GM18907 (cell line): ENCODE results near the gene PAGE2B.
"Not testable (repeated sequence)": the region's sequence is repeated elsewhere in the genome, so short reads cannot be mapped to it uniquely, and the experiment has no call there.

ENCODE experiments used
- ATAC-seq: cut with Tn5 transposase; IDR thresholded peaks from one replicate; pipeline ENCODE4 v1.9.1; 2021; ENCODE audit warnings: mild to moderate bottlenecking, moderate library complexity; ENCODE audit not compliant: unreplicated experiment

Gene PAGE2B

DNA sequence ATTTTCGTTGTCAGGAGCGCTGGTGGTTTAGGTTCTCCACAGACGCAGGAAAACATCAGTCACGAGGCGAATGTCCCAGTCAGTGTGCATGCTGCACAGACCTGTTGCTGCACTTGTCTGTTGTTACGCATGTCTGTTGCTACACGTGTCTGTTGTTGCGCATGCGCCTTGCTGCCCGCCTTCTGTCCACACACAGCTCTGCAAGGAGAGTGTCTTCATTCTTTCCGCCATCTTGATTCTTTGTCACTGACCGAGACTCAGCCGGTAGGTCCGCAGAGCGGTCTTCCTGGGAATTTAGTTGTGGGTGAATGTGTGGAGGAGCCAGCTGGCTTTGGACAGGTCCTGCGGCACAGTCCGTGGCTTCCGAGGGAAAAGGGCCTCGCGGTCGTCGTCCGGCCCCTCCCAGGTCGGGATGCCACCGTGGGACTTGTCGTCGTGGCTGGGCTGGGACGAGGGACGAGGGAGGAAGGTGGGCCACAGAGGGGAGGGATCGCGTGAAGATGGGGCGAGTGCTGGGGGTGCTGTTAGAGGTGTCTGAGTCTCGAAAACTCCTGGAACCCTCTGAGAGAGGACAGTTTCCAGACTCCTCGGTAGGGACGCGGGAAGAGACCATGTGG is at the start of gene PAGE2B:
Gene PAGE2B (plus strand): TSS at position 180 of the 617 bp plus-strand sequence. CDS start 1,012 bp downstream, outside the sequence.
- ATAC-seq, result no peak

DNA sequence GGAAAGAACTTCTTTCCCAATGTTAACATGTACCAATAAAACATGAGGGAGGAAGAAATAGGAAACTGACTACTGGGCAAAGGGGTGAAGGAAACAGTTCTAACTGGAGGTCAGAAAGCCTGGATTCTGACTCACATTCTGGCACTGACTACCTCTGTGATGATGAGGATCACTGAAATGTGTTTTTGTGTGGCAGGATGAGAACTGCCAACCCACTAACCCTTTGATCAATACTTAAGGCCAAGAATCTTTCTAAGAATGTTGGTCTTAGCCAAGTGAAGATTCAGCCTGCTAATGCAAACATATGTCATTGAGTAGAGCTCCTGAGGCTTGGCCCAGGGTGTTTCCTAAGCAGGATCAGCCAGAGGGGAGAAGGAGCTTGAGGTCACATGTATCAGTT is 48.7 kb upstream of the PAGE2B start:
- ATAC-seq, result no peak

DNA sequence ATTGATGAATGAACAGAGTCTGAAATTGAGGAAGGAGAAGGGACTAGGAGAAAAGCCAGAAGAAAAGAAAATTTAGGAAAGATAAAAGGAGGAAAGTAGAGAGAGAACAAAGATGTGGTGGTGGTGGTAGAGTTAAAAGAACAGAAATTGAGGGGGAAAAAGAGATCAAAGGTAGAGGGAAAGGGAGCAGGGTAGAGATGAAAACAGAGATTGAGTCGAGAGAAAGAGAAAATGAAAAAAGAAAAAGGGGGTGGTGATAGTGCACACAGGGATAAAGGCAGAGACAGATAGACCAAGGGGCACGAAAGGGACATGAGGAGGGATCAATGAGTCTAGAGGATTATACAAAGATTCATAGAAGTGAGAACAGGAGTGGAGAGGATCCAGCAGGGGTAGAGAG is 48.0 kb upstream of the PAGE2B start:
- ATAC-seq, result no peak

GRCh38 chrX:55028040-55028439 is 46.8 kb upstream of the PAGE2B start:
- ATAC-seq, result no peak

- ATAC-seq, result no peak
Measured at GRCh38 chrX:55028611-55029010, 46.2 kb upstream of the PAGE2B start.

GRCh38 chrX:55029291-55029690 is 45.5 kb upstream of the PAGE2B start:
- ATAC-seq, result no peak

GRCh38 chrX:55030271-55031205 is 44.3 kb upstream of the PAGE2B start, which contains the start of gene ALAS2:
ALAS2 (minus strand) TSS chrX:55030977; CDS start chrX:55026000, 4,977 bp downstream.
- no peak for ATAC-seq

- ATAC-seq, result no peak
Measured at GRCh38 chrX:55033429-55033828, 41.4 kb upstream of the PAGE2B start.

DNA sequence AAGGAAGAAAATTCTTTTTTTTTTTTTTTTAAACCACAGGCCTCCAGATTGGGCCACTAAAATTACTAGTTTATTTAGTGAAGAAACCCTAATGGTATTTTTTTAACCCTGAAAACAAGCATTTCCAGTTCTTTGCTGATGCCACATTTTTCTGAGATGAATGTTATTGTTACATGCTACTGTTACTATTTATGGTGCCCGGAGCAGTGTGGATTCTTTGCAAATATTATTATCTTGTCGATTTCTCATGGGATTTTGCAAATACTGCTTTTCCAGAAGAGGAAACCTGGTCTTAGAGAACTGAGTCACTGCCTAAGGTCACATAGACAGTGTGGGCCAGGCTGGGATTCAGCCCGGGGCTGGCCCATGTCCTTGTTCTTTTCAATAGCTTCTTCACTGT is 35.4 kb upstream of the PAGE2B start:
- no peak for ATAC-seq

- ATAC-seq, result no peak
Measured at GRCh38 chrX:55041514-55041913, 33.3 kb upstream of the PAGE2B start.

- not testable (repeated sequence) for ATAC-seq
Measured at GRCh38 chrX:55050599-55050998, 24.2 kb upstream of the PAGE2B start.

DNA sequence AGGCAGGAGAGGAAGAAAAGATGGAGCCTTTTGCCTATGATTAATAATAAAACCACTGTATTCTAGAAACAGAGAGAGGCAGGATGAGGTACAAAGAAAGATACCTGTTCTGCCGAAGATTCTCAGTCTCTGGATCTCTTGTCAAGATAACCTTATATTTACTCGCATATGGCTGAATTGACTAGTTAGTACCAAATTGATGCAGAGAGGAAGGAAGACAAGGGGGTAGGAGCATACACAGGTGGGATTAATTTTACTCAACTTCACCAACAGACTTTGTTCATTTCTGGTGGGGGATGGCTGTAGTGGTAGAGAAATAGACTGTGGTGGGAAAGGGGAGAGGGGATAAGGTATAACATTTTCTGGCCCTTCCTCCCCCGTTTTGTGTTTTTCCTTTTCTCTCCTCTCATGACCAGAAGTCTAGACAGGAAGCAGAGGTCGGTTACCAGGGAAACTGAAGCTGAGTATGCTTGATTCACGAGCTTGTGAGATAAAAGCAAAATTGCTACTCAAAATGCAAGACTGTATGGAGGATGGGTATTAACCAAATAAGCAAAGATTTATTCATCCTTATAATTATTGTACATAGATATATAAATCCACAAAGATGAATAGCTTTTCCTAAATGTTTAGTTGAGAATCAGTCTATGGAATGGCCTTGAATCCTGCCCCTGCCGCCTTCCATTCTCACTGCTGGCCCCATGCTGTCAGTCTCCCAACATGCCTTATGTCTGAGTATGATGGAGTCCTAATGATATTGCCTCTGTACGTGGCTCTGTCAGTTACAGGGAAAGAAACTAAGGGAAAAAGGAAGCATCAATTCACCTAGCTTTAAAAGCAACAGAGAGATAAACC is 17.8 kb upstream of the PAGE2B start:
- no peak for ATAC-seq

- no peak for ATAC-seq
Measured at GRCh38 chrX:55057675-55058249, 17.1 kb upstream of the PAGE2B start.

DNA sequence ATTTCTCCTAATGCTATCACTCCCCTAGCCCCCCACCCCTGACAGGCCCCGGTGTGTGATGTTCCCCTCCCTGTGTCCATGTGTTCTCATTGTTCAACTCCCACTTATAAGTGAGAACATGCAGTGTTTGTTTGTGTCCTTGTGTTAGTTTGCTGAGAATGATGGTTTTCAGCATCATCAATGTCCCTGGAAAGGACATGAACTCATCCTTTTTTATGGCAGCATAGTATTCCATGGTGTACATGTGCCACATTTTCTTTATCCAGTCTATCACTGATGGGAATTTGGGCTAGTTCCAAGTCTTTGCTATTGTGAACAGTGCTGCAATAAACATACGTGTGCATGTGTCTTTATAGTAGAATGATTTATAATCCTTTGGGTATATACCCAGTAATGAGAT is 7.7 kb upstream of the PAGE2B start:
- ATAC-seq, result not testable (repeated sequence)

- no peak for ATAC-seq
Measured at GRCh38 chrX:55072286-55072685, 2.5 kb upstream of the PAGE2B start.

DNA sequence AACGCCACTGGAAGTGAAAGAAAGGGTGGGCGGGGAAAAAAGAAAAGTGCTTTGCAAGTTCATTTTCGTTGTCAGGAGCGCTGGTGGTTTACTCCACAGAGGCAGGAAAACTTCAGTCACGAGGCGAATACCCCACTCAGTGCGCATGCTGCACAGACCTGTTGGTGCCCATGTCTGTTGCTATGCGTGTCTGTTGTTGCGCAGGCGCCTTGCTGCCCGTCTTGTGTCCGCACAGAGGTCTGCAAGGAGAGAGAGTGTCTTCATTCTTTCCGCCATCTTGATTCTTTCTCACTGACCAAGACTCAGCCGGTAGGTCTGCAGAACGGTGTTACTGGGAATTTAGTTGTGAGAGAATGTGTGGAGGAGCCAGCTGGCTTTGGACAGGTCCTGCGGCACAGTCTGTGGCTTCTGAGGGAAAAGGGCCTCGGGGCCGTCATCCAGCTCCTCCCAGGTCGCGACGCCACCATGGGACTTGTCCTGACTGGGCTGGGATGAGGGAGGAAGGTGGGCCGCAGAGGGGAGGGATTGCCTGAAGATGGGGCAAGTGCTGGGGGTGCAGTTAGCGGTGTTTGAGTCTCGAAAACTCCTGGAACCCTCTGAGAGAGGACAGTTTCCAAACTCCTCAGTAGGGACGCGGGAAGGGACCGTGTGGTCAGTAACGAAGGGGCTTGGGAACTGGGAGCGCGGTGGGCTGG is 14.1 kb downstream of the PAGE2B start, which contains the start of gene PAGE2:
Gene PAGE2 (plus strand): TSS at position 224 of the 695 bp plus-strand sequence. CDS start 1,003 bp downstream, outside the sequence.
- ATAC-seq, result no peak

- no peak for ATAC-seq
Measured at GRCh38 chrX:55098691-55099090, 23.9 kb downstream of the PAGE2B start.

- ATAC-seq, result no peak
Measured at GRCh38 chrX:55099162-55099561, 24.3 kb downstream of the PAGE2B start.

DNA sequence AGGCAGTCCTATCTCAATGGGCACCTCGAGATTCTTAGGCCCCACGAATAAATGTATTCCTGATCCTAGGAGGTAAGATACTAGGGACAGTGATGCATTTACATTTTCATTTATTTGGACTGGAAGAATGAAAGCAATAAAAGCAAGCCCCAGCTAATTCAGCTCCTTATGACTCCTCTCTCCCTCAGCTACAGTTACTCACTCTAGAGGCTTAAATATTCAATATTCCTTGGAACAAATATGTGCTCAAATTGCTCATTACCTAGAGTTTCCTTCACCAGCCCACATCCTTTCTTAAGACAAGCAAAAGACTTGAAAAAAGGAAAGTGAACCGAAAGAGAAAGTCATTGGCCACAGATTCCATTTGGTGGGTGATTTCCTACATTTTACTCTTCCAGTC is 27.9 kb downstream of the PAGE2B start:
- no peak for ATAC-seq

DNA sequence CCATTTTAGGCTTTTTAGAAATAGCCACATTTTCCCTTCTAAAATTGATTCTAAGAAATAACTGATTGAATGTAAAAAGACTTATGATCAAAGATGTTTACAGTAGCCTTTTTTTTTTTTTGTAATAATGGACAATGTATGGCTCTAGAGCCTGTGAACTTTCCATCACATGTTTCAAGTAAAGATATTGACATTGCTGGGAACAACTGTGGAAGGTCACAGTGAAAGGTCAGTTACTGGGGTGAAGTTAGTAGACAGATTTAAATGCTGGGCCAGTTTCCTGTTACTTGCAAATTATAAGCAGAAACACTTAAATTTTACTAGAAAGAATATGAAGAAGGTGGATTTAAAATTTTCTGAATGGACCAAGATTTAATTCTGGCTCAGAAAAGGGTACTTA is 32.4 kb downstream of the PAGE2B start:
- ATAC-seq, result no peak
